ENCODE data around the gene ATXN1. TPM values are rescaled to one million over a fixed set of nuclear protein-coding genes. Genes with fewer than 3 reads are reported as not detected.
A peak's percentile ranks its signal among the peaks of the same experiment; 100 is the strongest.

ATXN1 gene
- polyA plus RNA-seq, 2 of the 4 experiments (the other 2 are of a cell fraction) = 2.9 to 8.3 TPM

GRCh38 chr6:16681260-16681873 is 79.9 kb downstream of the ATXN1 start (continued):
- TF ChIP-seq CTCF (IDR thresholded peaks at IDR 0.05) (no peak), HEYL (CRISPR knock-in tag; IDR thresholded peaks at IDR 0.05) (no peak), JUNB (IDR thresholded peaks at IDR 0.05) (peak; percentile 94), GATA3 (IDR thresholded peaks at IDR 0.05; ENCODE audit: borderline replicate concordance) (peak; percentile 80), KDM1A (IDR thresholded peaks at IDR 0.05; ENCODE audit: low read depth) (no peak), SREBF2 (IDR thresholded peaks at IDR 0.05) (no peak), TFCP2L1 (CRISPR knock-in tag; IDR thresholded peaks at IDR 0.05) (no peak), ZNF302 (CRISPR knock-in tag; IDR thresholded peaks at IDR 0.05) (no peak), RAD21 (conservative IDR thresholded peaks at IDR 0.05 in 1 of 2, IDR thresholded peaks at IDR 0.05 in 1 of 2) (peak in 1 of 2 experiments; percentile 1; a peak in 1 of 5 replicates)

- FAIRE-seq (no peak), DNase-seq (ENCODE audit: low read depth in 1 of 2, low spot score in 1 of 2) (no peak), ATAC-seq (no peak)
- TF ChIP-seq KDM1A (IDR thresholded peaks at IDR 0.05; ENCODE audit: low read depth) = no peak
- no peak for TF ChIP-seq ZC3H11A (IDR thresholded peaks at IDR 0.05)
- TF ChIP-seq CBX2 (IDR thresholded peaks at IDR 0.05; ENCODE audit: borderline replicate concordance, low read depth) = no peak
- TF ChIP-seq JUN (IDR thresholded peaks at IDR 0.05) = no peak
- TF ChIP-seq ATOH8 (CRISPR knock-in tag; IDR thresholded peaks at IDR 0.05; ENCODE audit: low read depth) = no peak
- no peak for TF ChIP-seq MYC (IDR thresholded peaks at IDR 0.05; ENCODE audit: borderline replicate concordance, low read length)
- TF ChIP-seq FOXS1 (CRISPR knock-in tag; IDR thresholded peaks at IDR 0.05) = no peak
- no peak for TF ChIP-seq FOSB (CRISPR knock-in tag; IDR thresholded peaks at IDR 0.05)
- no peak for TF ChIP-seq ZNF302 (CRISPR knock-in tag; IDR thresholded peaks at IDR 0.05)
- no peak for TF ChIP-seq PHF8 (IDR thresholded peaks at IDR 0.05; ENCODE audit: borderline replicate concordance, low read depth)
- TF ChIP-seq REST (IDR thresholded peaks at IDR 0.05) = no peak
- Histone ChIP-seq H3K4me2 (no peak overlapping the region), H3K4me3 (no peak overlapping the region), H3K4me1 (peaks cover 73% of the 10 kb centered on the region), H3K27ac (no peak overlapping the region), H3K9me3 (no peaks in the 10 kb centered on the region)
- CTCF ChIA-PET = no interaction called here
- WGBS (ENCODE audit: missing lambda C conversion rate) = 88% methylated on average over 1 of the region's 1 CpG
- POLR2A ChIA-PET = no interaction called here
Measured at GRCh38 chr6:16679050-16679449, 82.2 kb downstream of the ATXN1 start.

- ChIA-PET POLR2A (no interaction called here), CTCF (no interaction called here)
- no peak overlapping the region for H3K4me3 ChIP-seq
- no peak for FAIRE-seq
- H3K4me1 ChIP-seq = peaks cover 58% of the 10 kb centered on the region
- WGBS (ENCODE audit: missing lambda C conversion rate) = 23% methylated on average over 2 of the region's 2 CpGs
- H3K9me3 ChIP-seq = no peaks in the 10 kb centered on the region
- peak overlapping the region; percentile 70 to 83 for H3K27ac ChIP-seq
- ATAC-seq = no peak
- no peak for DNase-seq (ENCODE audit: low read depth in 1 of 2, low spot score in 1 of 2)
- H3K4me2 ChIP-seq = peak overlapping the region; percentile 77
- TF ChIP-seq CHD4 (IDR thresholded peaks at IDR 0.05; ENCODE audit: borderline replicate concordance) (no peak), NPAS2 (CRISPR knock-in tag; IDR thresholded peaks at IDR 0.05; ENCODE audit: borderline replicate concordance) (no peak), KDM5A (IDR thresholded peaks at IDR 0.05) (no peak), RCOR1 (IDR thresholded peaks at IDR 0.05; ENCODE audit: low read depth, low read length) (no peak), ZSCAN20 (CRISPR knock-in tag; IDR thresholded peaks at IDR 0.05) (no peak), PBX3 (IDR thresholded peaks at IDR 0.05) (no peak), BHLHE40 (IDR thresholded peaks at IDR 0.05; ENCODE audit: low read depth, low read length) (no peak), EHMT2 (IDR thresholded peaks at IDR 0.05; ENCODE audit: low read depth) (no peak), KDM1A (IDR thresholded peaks at IDR 0.05; ENCODE audit: low read depth) (no peak), ELK1 (IDR thresholded peaks at IDR 0.05; ENCODE audit: low read depth, low read length) (no peak), NR3C1 (IDR thresholded peaks at IDR 0.05) (no peak), JUNB (IDR thresholded peaks at IDR 0.05) (no peak)
Measured at GRCh38 chr6:16677458-16677857, 83.8 kb downstream of the ATXN1 start.
